Coronary artery (tissue), 2 donors: ENCODE measurements around the gene ANO9.

ENCODE experiments used
- DNase-seq: peaks from one replicate; pipeline ENCODE4 v3.0.0-alpha.2; 2017; ENCODE audit warnings: low spot score
- H3K27ac ChIP-seq, 2 donors: fragments of 200-600 bp; sonication (generic); one replicate each; pipeline ENCODE4 v1.5.1; 2016 to 2019
- H3K4me3 ChIP-seq: fragments of 200-600 bp; sonication (generic); 2 replicates; pipeline ENCODE4 v1.5.1; 2016; ENCODE audit warnings: mild to moderate bottlenecking, moderate library complexity
- CTCF ChIP-seq: fragments of 200-600 bp; sonication (generic); IDR thresholded peaks from one replicate; pipeline ENCODE4 v1.5.1; 2019; ENCODE audit warnings: antibody characterized with exemption

ANO9 gene

GRCh38 chr11:445765-446588 is 4.2 kb upstream of the ANO9 start:
- DNase-seq: no peak
- H3K27ac ChIP-seq: no peak overlapping the region
- no peak for TF ChIP-seq CTCF
- no peak overlapping the region for H3K4me3 ChIP-seq

- Histone ChIP-seq H3K27ac (no peak overlapping the region), H3K4me3 (no peak overlapping the region)
- TF ChIP-seq CTCF: no peak
- DNase-seq: no peak
Measured at GRCh38 chr11:444396-445144, 2.8 kb upstream of the ANO9 start.

GRCh38 chr11:443542-444199 is 1.9 kb upstream of the ANO9 start:
- DNase-seq: no peak
- no peak for TF ChIP-seq CTCF

GRCh38 chr11:442611-443081 is 835 bp upstream of the ANO9 start:
- H3K27ac ChIP-seq: no peak overlapping the region
- no peak for DNase-seq
- H3K4me3 ChIP-seq: no peak overlapping the region
- TF ChIP-seq CTCF: no peak

More at GRCh38 chr11:443542-444199, 1.9 kb upstream of the ANO9 start:
- no peak overlapping the region for H3K27ac ChIP-seq
- H3K4me3 ChIP-seq: no peak overlapping the region

- H3K4me3 ChIP-seq: no peak overlapping the region
- H3K27ac ChIP-seq: no peak overlapping the region
- no peak for DNase-seq
- no peak for TF ChIP-seq CTCF
Measured at GRCh38 chr11:441043-441417, 781 bp downstream of the ANO9 start.

- H3K4me3 ChIP-seq: no peak overlapping the region
- no peak for DNase-seq
- no peak for TF ChIP-seq CTCF
- no peak overlapping the region for H3K27ac ChIP-seq
Measured at GRCh38 chr11:440065-441042, 1.5 kb downstream of the ANO9 start.
